HG03575 (cell line): Measurements from ENCODE around the gene POMGNT1.
"Not testable (repeated sequence)": the region's sequence is repeated elsewhere in the genome, so short reads cannot be mapped to it uniquely, and the experiment has no call there.

Source experiments
- ATAC-seq: cut with Tn5 transposase; IDR thresholded peaks from one replicate; pipeline ENCODE4 v1.9.1; 2021; ENCODE audit not compliant: unreplicated experiment, insufficient number of reproducible peaks, low FRiP score; ENCODE audit errors: extremely low read depth

POMGNT1 gene

GRCh38 chr1:46197964-46198811 is at the start of gene POMGNT1:
Gene POMGNT1, minus strand, starts transcription at chr1:46198434. Its CDS starts 613 bp downstream, at chr1:46197821.
- no peak for ATAC-seq

- no peak for ATAC-seq
Measured at GRCh38 chr1:46247436-46248121, 49.3 kb upstream of the POMGNT1 start, which contains the start of gene RAD54L. Gene RAD54L, plus strand, starts transcription at chr1:46247763. Its CDS starts 643 bp downstream, at chr1:46248406.

- ATAC-seq: no peak
Measured at GRCh38 chr1:46246548-46247435, 48.6 kb upstream of the POMGNT1 start.

- not testable (repeated sequence) for ATAC-seq
Measured at GRCh38 chr1:46246136-46246535, 47.9 kb upstream of the POMGNT1 start.

GRCh38 chr1:46244656-46245371 is 46.6 kb upstream of the POMGNT1 start:
- no peak for ATAC-seq

- ATAC-seq: not testable (repeated sequence)
Measured at GRCh38 chr1:46243831-46244230, 45.6 kb upstream of the POMGNT1 start.

- ATAC-seq: no peak
Measured at GRCh38 chr1:46242918-46243317, 44.7 kb upstream of the POMGNT1 start.

- not testable (repeated sequence) for ATAC-seq
Measured at GRCh38 chr1:46241733-46242132, 43.5 kb upstream of the POMGNT1 start.

GRCh38 chr1:46238865-46239264 is 40.6 kb upstream of the POMGNT1 start:
- not testable (repeated sequence) for ATAC-seq

GRCh38 chr1:46236882-46237281 is 38.6 kb upstream of the POMGNT1 start:
- ATAC-seq: no peak

GRCh38 chr1:46231231-46231630 is 33.0 kb upstream of the POMGNT1 start:
- not testable (repeated sequence) for ATAC-seq

GRCh38 chr1:46224966-46225365 is 26.7 kb upstream of the POMGNT1 start:
- no peak for ATAC-seq

- no peak for ATAC-seq
Measured at GRCh38 chr1:46223472-46223943, 25.3 kb upstream of the POMGNT1 start.

GRCh38 chr1:46223055-46223454 is 24.8 kb upstream of the POMGNT1 start:
- ATAC-seq: not testable (repeated sequence)

- ATAC-seq: no peak
Measured at GRCh38 chr1:46221749-46222148, 23.5 kb upstream of the POMGNT1 start.

GRCh38 chr1:46220808-46221207 is 22.6 kb upstream of the POMGNT1 start:
- no peak for ATAC-seq

GRCh38 chr1:46219551-46220520 is 21.6 kb upstream of the POMGNT1 start:
- no peak for ATAC-seq
